Activated naive CD4-positive, alpha-beta T cell treated with anti-CD3 and anti-CD28 coated beads, Interleukin-2, amount 50 U/mL, for 72 hours (primary cell): ENCODE data around the gene CLEC4G. TPM values are rescaled to one million over a fixed set of nuclear protein-coding genes. Genes with fewer than 3 reads are reported as not detected.

Experiments
- ATAC-seq, 2 donors: fragments of 150-1000 bp; cut with Tn5 transposase; 2 replicates each; pipeline ENCODE4 v1.10.0; 2021; ENCODE audit warnings: mild to moderate bottlenecking in 2 of 2, moderate library complexity in 2 of 2
- DNase-seq, 2 donors: peaks; one replicate each; pipeline ENCODE4 v3.0.0; 2021 to 2022; ENCODE audit warnings: low spot score in 2 of 2
- H3K27ac Mint-ChIP-seq, 2 donors: one replicate each; pipeline ENCODE4 v1.8.0; 2022; ENCODE audit warnings: mild to moderate bottlenecking in 2 of 2, mixed read lengths in 2 of 2
- H3K36me3 Mint-ChIP-seq, 2 donors: one replicate each; pipeline ENCODE4 v1.8.0; 2022; ENCODE audit warnings: mixed read lengths in 2 of 2
- H3K9me3 Mint-ChIP-seq, 2 donors: one replicate each; pipeline ENCODE4 v1.8.0; 2022; ENCODE audit warnings: mixed read lengths in 2 of 2
- total RNA-seq, 2 donors: library from RNA; stranded (reverse); gene quantifications; one replicate each; pipeline ENCODE4 v1.2.3, GENCODE V29; 2022

CLEC4G gene
- total RNA-seq, 2 donors from 2014 or later = not detected

GRCh38 chr19:7690779-7691258 lies 41.1 kb downstream of the CLEC4G start:
- DNase-seq (no peak), ATAC-seq (peak in 1 of 2 donors; percentile 59)
- no peaks in the 10 kb centered on the region for H3K36me3 Mint-ChIP-seq
- no peak overlapping the region for H3K27ac Mint-ChIP-seq
- no peaks in the 10 kb centered on the region for H3K9me3 Mint-ChIP-seq

GRCh38 chr19:7689165-7689564 lies 42.7 kb downstream of the CLEC4G start:
- Mint-ChIP-seq H3K36me3 (no peaks in the 10 kb centered on the region), H3K27ac (no peak overlapping the region), H3K9me3 (no peaks in the 10 kb centered on the region)
- no peak for ATAC-seq
- DNase-seq = no peak

GRCh38 chr19:7687177-7687576 lies 44.7 kb downstream of the CLEC4G start:
- H3K27ac Mint-ChIP-seq = no peak overlapping the region
- peaks cover 5 to 6% of the 10 kb centered on the region in 2 donors for H3K36me3 Mint-ChIP-seq
- no peak for ATAC-seq
- DNase-seq = no peak
- H3K9me3 Mint-ChIP-seq = no peaks in the 10 kb centered on the region

- Mint-ChIP-seq H3K36me3 (peaks cover 5 to 12% of the 10 kb centered on the region in 2 donors), H3K9me3 (no peaks in the 10 kb centered on the region), H3K27ac (peak overlapping the region in 1 of 2 donors; percentile 80)
- no peak for DNase-seq
- no peak for ATAC-seq
Observed at GRCh38 chr19:7685546-7686445, 46.1 kb downstream of the CLEC4G start.

GRCh38 chr19:7682175-7682855 lies 49.6 kb downstream of the CLEC4G start:
- DNase-seq = no peak
- peaks cover 5 to 12% of the 10 kb centered on the region in 2 donors for H3K36me3 Mint-ChIP-seq
- ATAC-seq = no peak
- H3K27ac Mint-ChIP-seq = peak overlapping the region; percentile 91 to 95
- H3K9me3 Mint-ChIP-seq = no peaks in the 10 kb centered on the region

- H3K9me3 Mint-ChIP-seq = no peaks in the 10 kb centered on the region
- DNase-seq (peak; percentile 79 to 89), ATAC-seq (peak; percentile 59 to 67)
- peaks cover 5 to 12% of the 10 kb centered on the region in 2 donors for H3K36me3 Mint-ChIP-seq
- H3K27ac Mint-ChIP-seq = peak overlapping the region; percentile 91 to 95
Observed at GRCh38 chr19:7681340-7682174, 50.4 kb downstream of the CLEC4G start.

- peaks cover 5 to 12% of the 10 kb centered on the region in 2 donors for H3K36me3 Mint-ChIP-seq
- DNase-seq = peak; percentile 91 to 94
- no peaks in the 10 kb centered on the region for H3K9me3 Mint-ChIP-seq
- peak; percentile 42 to 54 for ATAC-seq
- peak within 1 kb of the TSS; percentile 91 to 95 for H3K27ac Mint-ChIP-seq
Observed at GRCh38 chr19:7680606-7681339, 51.1 kb downstream of the CLEC4G start, which contains the start of gene TRAPPC5. TSS of gene TRAPPC5 (plus strand) at chr19:7680833. CDS start at chr19:7682254, 1,421 bp downstream.

GRCh38 chr19:7679771-7680605 lies 51.9 kb downstream of the CLEC4G start:
- H3K36me3 Mint-ChIP-seq = peaks cover 5 to 12% of the 10 kb centered on the region in 2 donors
- no peaks in the 10 kb centered on the region for H3K9me3 Mint-ChIP-seq
- no peak for ATAC-seq
- DNase-seq = no peak
- H3K27ac Mint-ChIP-seq = peak overlapping the region; percentile 15 to 91

- DNase-seq (peak; percentile 53 to 67), ATAC-seq (peak; percentile 62 to 67)
- Mint-ChIP-seq H3K27ac (peak overlapping the region; percentile 57 to 91), H3K36me3 (peaks cover 8 to 12% of the 10 kb centered on the region in 2 donors), H3K9me3 (no peaks in the 10 kb centered on the region)
Observed at GRCh38 chr19:7678971-7679751, 52.7 kb downstream of the CLEC4G start.

Other genes starting within 250 kb of the CLEC4G start
- under 1 TPM; 0.27 to 0.74 TPM for gene PEX11G, start 243.1 kb downstream of the CLEC4G start, total RNA-seq
- 10 to 100 TPM in 1 of 2 donors, under 1 TPM in 1; 0.59 to 11.1 TPM for gene ZNF358, start 216.0 kb downstream of the CLEC4G start, total RNA-seq
- gene MCOLN1, start 209.5 kb downstream of the CLEC4G start, total RNA-seq = 10 to 100 TPM; 10.3 to 11.0 TPM
- gene PNPLA6, start 196.4 kb downstream of the CLEC4G start, total RNA-seq = 100 to 1,000 TPM; 102 to 138 TPM
- under 1 TPM; 0.07 to 0.80 TPM for gene CAMSAP3, start 136.2 kb downstream of the CLEC4G start, total RNA-seq
- gene XAB2, start 102.6 kb downstream of the CLEC4G start, total RNA-seq = 10 to 100 TPM; 46.4 to 65.6 TPM
- 100 to 1,000 TPM; 101 to 108 TPM for gene PET100, start 102.3 kb downstream of the CLEC4G start, total RNA-seq
- gene PCP2, start 98.4 kb downstream of the CLEC4G start, total RNA-seq = 1 to 10 TPM; 1.8 to 4.2 TPM
- gene STXBP2, start 95.0 kb downstream of the CLEC4G start, total RNA-seq = 100 to 1,000 TPM; 103 to 111 TPM
- gene RETN, start 63.1 kb downstream of the CLEC4G start, total RNA-seq = not detected
- not detected for gene MCEMP1, start 55.0 kb downstream of the CLEC4G start, total RNA-seq
- gene TRAPPC5, start 51.3 kb downstream of the CLEC4G start, total RNA-seq = 10 to 100 TPM; 58.9 to 84.4 TPM
- under 1 TPM; 0.56 to 0.57 TPM for gene FCER2, start 30.0 kb downstream of the CLEC4G start, total RNA-seq
- gene CD209, start 15.4 kb upstream of the CLEC4G start, total RNA-seq = not detected
- gene CLEC4M, start 31.1 kb upstream of the CLEC4G start, total RNA-seq = not detected
- 1 to 10 TPM; 4.6 to 7.8 TPM for gene EVI5L, start 98.1 kb upstream of the CLEC4G start, total RNA-seq
- gene PRR36, start 142.3 kb upstream of the CLEC4G start, total RNA-seq = under 1 TPM; 0.20 to 0.97 TPM
- gene LRRC8E, start 156.4 kb upstream of the CLEC4G start, total RNA-seq = not detected
- 10 to 100 TPM; 38.4 to 55.3 TPM for gene MAP2K7, start 171.8 kb upstream of the CLEC4G start, total RNA-seq
- gene TGFBR3L, start 182.7 kb upstream of the CLEC4G start, total RNA-seq = 1 to 10 TPM; 3.3 to 5.8 TPM
- gene SNAPC2, start 188.2 kb upstream of the CLEC4G start, total RNA-seq = 10 to 100 TPM; 16.0 to 22.0 TPM
- gene CTXN1, start 194.0 kb upstream of the CLEC4G start, total RNA-seq = under 1 TPM in 1 of 2 donors, not detected in 1; 0.78 TPM
- gene TIMM44, start 211.6 kb upstream of the CLEC4G start, total RNA-seq = 10 to 100 TPM; 66.0 to 99.3 TPM